ENCODE measurements around the gene OGFR.

Gene OGFR

GRCh38 chr20:62801284-62802010 lies 3.2 kb upstream of the OGFR start:
- DNase-seq, result no peak

GRCh38 chr20:62802026-62802712 lies 2.5 kb upstream of the OGFR start:
- no peak for DNase-seq

GRCh38 chr20:62804021-62804626 lies 511 bp upstream of the OGFR start:
- no peak for DNase-seq

- peak; percentile 51 to 75 for DNase-seq
These were observed 598 bp downstream of the OGFR start for GRCh38 chr20:62805155-62805710.

GRCh38 chr20:62805711-62806382 lies 1.2 kb downstream of the OGFR start:
- no peak for DNase-seq

DNA sequence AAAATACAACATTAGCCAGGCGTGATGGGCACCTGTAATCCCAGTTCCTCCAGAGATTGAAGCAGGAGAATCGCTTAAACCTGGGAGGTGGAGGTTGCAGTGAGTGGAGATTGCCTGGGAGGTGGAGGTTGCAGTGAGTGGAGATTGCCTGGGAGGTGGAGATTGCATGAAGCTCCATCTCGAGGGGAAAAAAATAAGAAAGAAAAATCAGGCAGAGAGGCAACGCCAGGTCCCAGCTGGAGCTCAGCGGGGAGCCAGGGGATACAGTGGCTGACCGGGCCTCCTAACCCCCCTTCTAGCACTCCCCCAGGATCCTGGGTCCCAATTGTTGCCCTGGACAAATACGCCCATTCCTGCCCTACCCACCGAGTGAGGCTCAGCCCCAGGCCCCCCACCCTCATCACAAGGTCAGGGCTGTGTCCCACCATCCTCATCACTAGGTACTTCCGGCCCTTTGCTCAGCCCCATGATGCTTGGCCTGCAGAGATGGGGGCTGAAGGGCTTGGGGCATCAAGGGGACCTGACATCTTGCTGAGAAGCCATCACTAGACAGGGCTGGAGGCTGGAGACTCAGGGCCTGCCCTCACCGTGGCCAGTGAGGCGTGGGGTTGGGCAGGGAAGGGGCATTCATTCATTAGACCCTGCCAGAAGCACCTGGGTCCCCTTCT lies 1.9 kb downstream of the OGFR start:
- no peak for DNase-seq

- DNase-seq, result no peak
These were observed 3.0 kb downstream of the OGFR start for GRCh38 chr20:62807444-62808210.

- DNase-seq, result peak; percentile 58 to 76
These were observed 3.7 kb downstream of the OGFR start for GRCh38 chr20:62808211-62808865.

GRCh38 chr20:62809530-62810428 lies 5.1 kb downstream of the OGFR start:
- DNase-seq, result no peak

GRCh38 chr20:62811320-62811719 lies 6.7 kb downstream of the OGFR start:
- no peak for DNase-seq

- no peak for DNase-seq
These were observed 7.1 kb downstream of the OGFR start for GRCh38 chr20:62811720-62812119.

GRCh38 chr20:62812181-62812906 lies 7.7 kb downstream of the OGFR start:
- no peak for DNase-seq

GRCh38 chr20:62812907-62813200 lies 8.2 kb downstream of the OGFR start:
- no peak for DNase-seq

DNA sequence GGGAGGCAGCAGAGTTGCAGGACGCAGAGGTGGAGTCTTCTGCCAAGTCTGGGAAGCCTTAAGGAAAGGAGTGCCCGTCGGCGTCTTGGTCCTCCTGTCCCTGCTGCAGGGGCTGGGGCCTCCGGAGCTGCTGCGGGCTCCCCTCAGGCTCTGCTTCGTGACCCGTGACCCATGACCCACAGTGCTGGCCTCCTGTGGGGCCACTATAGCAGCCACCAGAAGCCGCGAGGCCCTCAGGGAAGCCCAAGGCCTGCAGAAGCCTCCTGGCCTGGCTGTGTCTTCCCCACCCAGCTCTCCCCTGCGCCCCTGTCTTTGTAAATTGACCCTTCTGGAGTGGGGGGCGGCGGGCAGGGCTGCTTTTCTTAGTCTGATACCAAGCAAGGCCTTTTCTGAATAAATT lies 9.0 kb downstream of the OGFR start:
- no peak for DNase-seq

- DNase-seq, result no peak
These were observed 9.5 kb downstream of the OGFR start for GRCh38 chr20:62814060-62814708.

- DNase-seq, result no peak
These were observed 10.1 kb downstream of the OGFR start for GRCh38 chr20:62814709-62815065.

DNA sequence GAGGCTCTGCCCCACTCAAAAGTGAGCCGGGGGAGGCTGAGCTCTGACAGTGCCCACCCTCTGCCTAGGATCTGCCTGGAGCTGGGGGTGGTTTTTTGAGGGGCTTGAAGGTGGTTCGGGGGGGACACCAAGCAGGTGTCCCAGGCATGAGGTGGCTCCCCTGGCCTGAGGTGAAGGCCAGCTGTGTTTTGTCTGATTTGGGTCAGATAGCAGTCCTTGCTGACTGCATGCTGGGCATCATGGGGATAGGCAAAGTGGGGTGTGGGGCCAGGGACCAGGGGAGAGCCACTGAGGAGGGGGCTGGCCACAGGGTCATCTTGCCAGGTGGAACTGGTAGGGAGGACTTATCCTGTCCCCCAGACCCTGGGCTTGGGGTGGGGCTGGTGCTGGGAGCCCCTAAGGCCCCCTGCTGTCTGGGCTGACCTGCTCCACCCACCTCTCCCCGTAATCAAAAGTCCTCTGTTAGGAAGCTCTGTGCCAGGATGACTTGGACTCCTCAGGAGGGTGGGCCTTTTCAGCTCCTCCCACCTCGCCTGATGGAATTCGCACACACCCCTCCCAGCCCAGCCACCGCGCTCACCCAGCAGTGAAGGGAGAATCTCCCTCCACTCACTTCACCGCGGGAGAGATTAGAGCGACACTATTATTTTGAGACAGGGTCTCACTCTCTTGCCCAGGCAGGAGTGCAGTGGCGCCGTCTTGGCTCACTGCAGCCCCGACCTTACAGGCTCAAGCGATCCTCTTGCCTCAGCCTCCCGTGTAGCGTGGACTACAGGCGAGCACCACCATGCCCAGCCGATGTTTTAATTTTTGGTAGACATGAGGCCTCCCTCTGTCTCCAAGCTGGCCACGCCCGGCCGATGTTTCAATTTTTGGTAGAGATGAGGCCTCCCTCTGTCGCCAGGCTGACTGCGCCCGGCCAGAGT lies 10.7 kb downstream of the OGFR start:
- no peak for DNase-seq

All from stimulated activated CD4-positive, alpha-beta T cell treated with anti-CD3 and anti-CD28 coated beads, Interleukin-4, amount 100 ng/mL, for 4 hours (primary cell).